Measurements from ENCODE around the gene GRID1. TPM values are rescaled to one million over a fixed set of nuclear protein-coding genes. Genes with fewer than 3 reads are reported as not detected.

Gene GRID1
- total and polyA plus RNA-seq, 10 of the 15 experiments (the other 5 are each of a cell fraction or from before 2014, with no cell fraction given): 0.04 to 0.62 (median 0.08) TPM; not detected in 5

DNA sequence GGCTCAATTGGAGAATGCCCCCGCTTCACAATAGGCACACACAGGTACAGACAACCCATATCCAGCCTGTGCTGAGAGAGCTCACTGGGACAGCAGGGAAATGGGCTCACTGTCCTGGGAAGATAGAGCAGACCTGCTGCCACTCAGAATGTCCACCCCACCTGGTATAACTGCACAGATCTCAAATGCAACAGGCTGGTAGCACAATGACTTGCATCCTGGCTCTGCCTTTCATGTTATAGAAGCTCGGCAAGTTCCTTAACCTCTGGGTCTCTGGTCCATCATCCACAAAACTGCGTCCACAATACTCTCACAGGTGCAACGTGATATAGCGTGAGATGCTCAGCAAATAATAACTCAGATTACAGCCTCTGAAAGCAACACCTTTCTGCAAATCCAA is 295.4 kb downstream of the GRID1 start (continued):
- TF ChIP-seq, protein P1, sequence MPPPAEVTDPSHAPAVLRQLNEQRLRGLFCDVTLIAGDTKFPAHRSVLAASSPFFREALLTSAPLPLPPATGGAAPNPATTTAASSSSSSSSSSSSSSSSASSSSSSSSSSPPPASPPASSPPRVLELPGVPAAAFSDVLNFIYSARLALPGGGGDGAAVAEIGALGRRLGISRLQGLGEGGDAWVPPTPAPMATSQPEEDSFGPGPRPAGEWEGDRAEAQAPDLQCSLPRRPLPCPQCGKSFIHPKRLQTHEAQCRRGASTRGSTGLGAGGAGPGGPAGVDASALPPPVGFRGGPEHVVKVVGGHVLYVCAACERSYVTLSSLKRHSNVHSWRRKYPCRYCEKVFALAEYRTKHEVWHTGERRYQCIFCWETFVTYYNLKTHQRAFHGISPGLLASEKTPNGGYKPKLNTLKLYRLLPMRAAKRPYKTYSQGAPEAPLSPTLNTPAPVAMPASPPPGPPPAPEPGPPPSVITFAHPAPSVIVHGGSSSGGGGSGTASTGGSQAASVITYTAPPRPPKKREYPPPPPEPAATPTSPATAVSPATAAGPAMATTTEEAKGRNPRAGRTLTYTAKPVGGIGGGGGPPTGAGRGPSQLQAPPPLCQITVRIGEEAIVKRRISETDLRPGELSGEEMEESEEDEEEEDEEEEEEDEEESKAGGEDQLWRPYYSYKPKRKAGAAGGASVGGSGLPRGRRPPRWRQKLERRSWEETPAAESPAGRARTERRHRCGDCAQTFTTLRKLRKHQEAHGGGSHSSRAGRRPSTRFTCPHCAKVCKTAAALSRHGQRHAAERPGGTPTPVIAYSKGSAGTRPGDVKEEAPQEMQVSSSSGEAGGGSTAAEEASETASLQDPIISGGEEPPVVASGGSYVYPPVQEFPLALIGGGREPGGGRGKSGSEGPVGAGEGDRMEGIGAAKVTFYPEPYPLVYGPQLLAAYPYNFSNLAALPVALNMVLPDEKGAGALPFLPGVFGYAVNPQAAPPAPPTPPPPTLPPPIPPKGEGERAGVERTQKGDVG (CRISPR knock-in tag; IDR thresholded peaks at IDR 0.05): no peak
- TF ChIP-seq BMI1 (IDR thresholded peaks at IDR 0.05; ENCODE audit: borderline replicate concordance) (no peak), FOS (IDR thresholded peaks at IDR 0.05; ENCODE audit: borderline replicate concordance, extremely low read depth, insufficient read length) (no peak)

DNA sequence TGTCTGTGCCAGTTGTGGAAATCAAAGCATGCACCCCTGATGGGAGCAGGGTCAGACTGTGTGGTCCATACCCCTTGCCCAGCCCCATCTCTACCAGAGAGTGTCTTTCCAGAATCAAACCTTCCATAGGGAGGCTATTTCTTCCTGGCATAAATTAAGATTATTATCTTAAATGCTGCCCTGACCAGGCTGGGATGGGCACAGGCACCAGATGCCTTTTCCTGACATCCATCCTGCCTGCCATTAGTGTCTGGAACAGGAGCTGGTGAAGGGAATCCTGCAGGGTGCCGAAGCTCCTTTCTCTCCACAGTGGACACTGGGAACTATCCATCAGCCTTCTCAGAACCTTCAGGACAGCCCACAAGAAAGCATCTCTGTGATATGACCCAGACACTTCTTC is 296.3 kb downstream of the GRID1 start:
- POLR2A ChIA-PET: no interaction called here
- no peak for FAIRE-seq
- CTCF ChIA-PET: no interaction called here
- BruUV-seq (replicated peaks): no TSS peak
- ATAC-seq: no peak
- intact Hi-C loops (cut with micrococcal nuclease; ENCODE audit: unreplicated experiment): no loop called here
- H3K9ac ChIP-seq (ENCODE audit: control insufficient read depth, insufficient read depth, low read length): no peak overlapping the region
- RAD21 ChIA-PET (ENCODE audit: unreplicated experiment): no interaction called here
- H2AFZ ChIP-seq (ENCODE audit: control insufficient read depth, low read depth, low read length): no peak overlapping the region
- H4K20me1 ChIP-seq (ENCODE audit: control insufficient read depth, insufficient read depth): no peaks in the 10 kb centered on the region
- in situ Hi-C loops (cut with MboI): no loop called here
- no peaks in the 10 kb centered on the region for H3K9me3 ChIP-seq (replicated peaks; ENCODE audit: control insufficient read depth, insufficient read depth, low read length)
- H3K4me2 ChIP-seq (ENCODE audit: control insufficient read depth, insufficient read depth): no peak overlapping the region
- SMC1A ChIA-PET (ENCODE audit: uncharacterized antibody, unreplicated experiment): no interaction called here
- DNase-seq (ENCODE audit: low read depth, low spot score): no peak
- no peaks in the 10 kb centered on the region for H3K79me2 ChIP-seq (ENCODE audit: control insufficient read depth, insufficient read depth, low read length)
- H3K27ac ChIP-seq (ENCODE audit: control insufficient read depth, insufficient read depth): no peak overlapping the region
- no peak overlapping the region for H3K4me3 ChIP-seq
- 22% methylated on average over 1 of the region's 1 CpG for WGBS (ENCODE audit: insufficient coverage, insufficient replicate concordance, low lambda C conversion rate, missing lambda C conversion rate)
- peaks cover 0 to 2% of the 10 kb centered on the region in 2 experiments; a peak in 2 of 4 replicates for H3K27me3 ChIP-seq (replicated peaks in 1 of 2; ENCODE audit: control insufficient read depth in 2 of 2, insufficient read depth in 2 of 2, low read length in 1 of 2)
- no peaks in the 10 kb centered on the region for H3K36me3 ChIP-seq (ENCODE audit: control insufficient read depth in 2 of 2, insufficient read depth in 2 of 2, low read length in 1 of 2)
- H3K4me1 ChIP-seq (ENCODE audit: control insufficient read depth, insufficient read depth, low read length): no peaks in the 10 kb centered on the region
- TF ChIP-seq SREBF1 (IDR thresholded peaks at IDR 0.05; ENCODE audit: low read length): no peak
- TF ChIP-seq POLR2A (IDR thresholded peaks at IDR 0.05; ENCODE audit: low read depth, low read length): no peak
- TF ChIP-seq CHD2 (IDR thresholded peaks at IDR 0.05; ENCODE audit: borderline replicate concordance, low read depth, low read length): no peak
- TF ChIP-seq HDAC2 (IDR thresholded peaks at IDR 0.05): no peak
- TF ChIP-seq MTA2 (IDR thresholded peaks at IDR 0.05; ENCODE audit: low read depth): no peak
- no peak for TF ChIP-seq MYC (IDR thresholded peaks at IDR 0.05; ENCODE audit: insufficient read depth, insufficient read length, insufficient replicate concordance, low read length, severe bottlenecking)
- TF ChIP-seq KLF5 (IDR thresholded peaks at IDR 0.05; ENCODE audit: partially characterized antibody): no peak
- no peak for TF ChIP-seq NR2C1 (IDR thresholded peaks at IDR 0.05)
- TF ChIP-seq, protein P2, sequence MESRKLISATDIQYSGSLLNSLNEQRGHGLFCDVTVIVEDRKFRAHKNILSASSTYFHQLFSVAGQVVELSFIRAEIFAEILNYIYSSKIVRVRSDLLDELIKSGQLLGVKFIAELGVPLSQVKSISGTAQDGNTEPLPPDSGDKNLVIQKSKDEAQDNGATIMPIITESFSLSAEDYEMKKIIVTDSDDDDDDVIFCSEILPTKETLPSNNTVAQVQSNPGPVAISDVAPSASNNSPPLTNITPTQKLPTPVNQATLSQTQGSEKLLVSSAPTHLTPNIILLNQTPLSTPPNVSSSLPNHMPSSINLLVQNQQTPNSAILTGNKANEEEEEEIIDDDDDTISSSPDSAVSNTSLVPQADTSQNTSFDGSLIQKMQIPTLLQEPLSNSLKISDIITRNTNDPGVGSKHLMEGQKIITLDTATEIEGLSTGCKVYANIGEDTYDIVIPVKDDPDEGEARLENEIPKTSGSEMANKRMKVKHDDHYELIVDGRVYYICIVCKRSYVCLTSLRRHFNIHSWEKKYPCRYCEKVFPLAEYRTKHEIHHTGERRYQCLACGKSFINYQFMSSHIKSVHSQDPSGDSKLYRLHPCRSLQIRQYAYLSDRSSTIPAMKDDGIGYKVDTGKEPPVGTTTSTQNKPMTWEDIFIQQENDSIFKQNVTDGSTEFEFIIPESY (IDR thresholded peaks at IDR 0.05): no peak
- TF ChIP-seq BHLHE40 (IDR thresholded peaks at IDR 0.05; ENCODE audit: borderline replicate concordance in 1 of 2, low read depth in 2 of 2, low read length in 1 of 2): no peak
- TF ChIP-seq SPI1 (IDR thresholded peaks at IDR 0.05; ENCODE audit: borderline replicate concordance, insufficient read depth, low read depth, low read length): no peak
- TF ChIP-seq BACH1 (IDR thresholded peaks at IDR 0.05; ENCODE audit: borderline replicate concordance): no peak
- TF ChIP-seq PAX8 (IDR thresholded peaks at IDR 0.05): no peak
- no peak for TF ChIP-seq RAD51 (IDR thresholded peaks at IDR 0.05)
- no peak for TF ChIP-seq ASH2L (IDR thresholded peaks at IDR 0.05; ENCODE audit: borderline replicate concordance, low read depth)
- TF ChIP-seq TCF7 (IDR thresholded peaks at IDR 0.05; ENCODE audit: borderline replicate concordance): no peak
- no peak for TF ChIP-seq RFX5 (IDR thresholded peaks at IDR 0.05; ENCODE audit: low read depth, low read length)
